ENCODE data around the gene PRMT7. TPM values are rescaled to one million over a fixed set of nuclear protein-coding genes. Genes with fewer than 3 reads are reported as not detected.

PRMT7 gene
- total RNA-seq, 2 experiments from 2014 or later: 80.4 to 85.1 TPM

DNA sequence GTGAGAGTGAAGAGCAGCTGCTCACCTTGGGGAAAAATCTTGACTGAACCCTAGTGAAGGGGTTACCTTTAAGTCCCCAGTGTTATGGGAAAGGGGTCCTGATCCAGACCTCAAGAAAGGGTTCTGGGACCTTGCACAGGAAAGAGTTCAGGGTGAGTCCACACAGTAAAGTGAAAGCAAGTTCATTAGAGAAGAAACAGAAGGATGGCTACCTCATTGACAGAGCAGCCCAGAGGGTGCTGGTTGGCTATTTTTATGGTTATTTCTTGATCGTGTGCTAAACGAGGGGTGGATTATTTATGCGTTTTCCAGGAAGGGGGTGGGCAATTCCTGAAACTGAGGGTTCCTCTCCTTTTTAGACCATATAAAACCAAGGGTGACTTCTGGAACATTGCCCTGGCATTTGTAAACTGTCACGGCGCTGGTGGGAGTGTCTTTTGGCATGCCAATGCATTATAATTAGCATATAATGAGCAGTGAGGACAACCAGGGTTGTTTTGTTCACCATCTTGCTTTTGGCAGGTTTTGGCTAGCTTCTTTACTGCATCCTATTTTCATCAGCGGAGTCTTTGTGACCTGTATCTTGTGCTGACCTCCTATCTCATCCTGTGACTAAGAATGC is 79.0 kb downstream of the PRMT7 start:
- ChIA-PET POLR2A (interaction anchor here (0.6 kb wide), 2 partner anchors 529 to 796 kb away, joined by 3 to 4 read pairs; no protein-coding TSS in a partner anchor), CTCF (ENCODE audit: unreplicated experiment) (no interaction called here)
- Histone ChIP-seq H3K9me2 (ENCODE audit: insufficient read depth, low read length) (no peaks in the 10 kb centered on the region), H3K4me3 (ENCODE audit: low read depth, low read length, poor library complexity, severe bottlenecking) (no peak overlapping the region), H3K79me2 (ENCODE audit: insufficient read depth, low read depth, low read length) (no peaks in the 10 kb centered on the region), H3K9me3 (ENCODE audit: low read length) (no peaks in the 10 kb centered on the region), H3K4me2 (ENCODE audit: low read length) (no peak overlapping the region), H3K36me3 (ENCODE audit: insufficient read depth, low read length) (no peaks in the 10 kb centered on the region), H4K20me1 (ENCODE audit: insufficient read depth, low read length) (no peaks in the 10 kb centered on the region), H3K4me1 (ENCODE audit: insufficient read depth, low read length, poor library complexity, severe bottlenecking) (no peaks in the 10 kb centered on the region), H2AFZ (ENCODE audit: low read length) (no peak overlapping the region), H3K27ac (ENCODE audit: low read depth, low read length, poor library complexity, severe bottlenecking) (no peak overlapping the region)
- intact Hi-C loops (cut with micrococcal nuclease; ENCODE audit: unreplicated experiment): no loop called here
- BruUV-seq (replicated peaks): no TSS peak
- TF ChIP-seq EZH2phosphoT487 (IDR thresholded peaks at IDR 0.05; ENCODE audit: borderline replicate concordance, low read depth, low read length) (no peak), CTCF (conservative IDR thresholded peaks at IDR 0.05; ENCODE audit: low read length) (no peak)
- no peak for DNase-seq (ENCODE audit: low spot score)

DNA sequence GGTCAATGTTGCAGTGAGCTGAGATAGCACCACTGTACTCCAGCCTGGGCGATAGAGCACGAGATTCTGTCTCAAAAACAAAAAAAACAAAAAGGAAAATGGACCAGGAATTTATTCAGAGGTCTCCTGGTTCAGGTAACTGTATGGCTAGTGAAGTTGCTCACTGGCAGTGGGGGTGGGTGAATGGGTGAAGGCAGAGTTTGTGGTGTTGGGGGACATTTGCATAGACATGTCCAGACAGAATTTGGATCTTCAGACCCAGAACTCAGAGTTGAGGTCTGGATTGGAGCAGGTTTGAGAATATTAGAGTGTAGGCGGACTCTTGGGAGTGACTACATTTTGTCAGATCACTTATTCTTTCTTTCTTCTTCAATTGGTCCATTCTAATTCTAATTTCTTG is 82.5 kb downstream of the PRMT7 start:
- Histone ChIP-seq H3K36me3 (ENCODE audit: insufficient read depth, low read length) (no peaks in the 10 kb centered on the region), H3K27ac (ENCODE audit: low read depth, low read length, poor library complexity, severe bottlenecking) (no peak overlapping the region), H2AFZ (ENCODE audit: low read length) (no peak overlapping the region), H3K4me2 (ENCODE audit: low read length) (no peak overlapping the region), H3K79me2 (ENCODE audit: insufficient read depth, low read depth, low read length) (no peaks in the 10 kb centered on the region), H4K20me1 (ENCODE audit: insufficient read depth, low read length) (no peaks in the 10 kb centered on the region), H3K9me2 (ENCODE audit: insufficient read depth, low read length) (no peaks in the 10 kb centered on the region), H3K9me3 (ENCODE audit: low read length) (no peaks in the 10 kb centered on the region), H3K4me3 (ENCODE audit: low read depth, low read length, poor library complexity, severe bottlenecking) (no peak overlapping the region), H3K4me1 (ENCODE audit: insufficient read depth, low read length, poor library complexity, severe bottlenecking) (no peaks in the 10 kb centered on the region)
- no TSS peak for BruUV-seq (replicated peaks)
- TF ChIP-seq CTCF (conservative IDR thresholded peaks at IDR 0.05; ENCODE audit: low read length): no peak
- TF ChIP-seq EZH2phosphoT487 (IDR thresholded peaks at IDR 0.05; ENCODE audit: borderline replicate concordance, low read depth, low read length): no peak
- ChIA-PET CTCF (ENCODE audit: unreplicated experiment) (no interaction called here), POLR2A (interaction anchor here (0.6 kb wide), 1 partner anchor 24 kb away, joined by 4 read pairs; no protein-coding TSS in a partner anchor)
- DNase-seq (ENCODE audit: low spot score): no peak
- intact Hi-C loops (cut with micrococcal nuclease; ENCODE audit: unreplicated experiment): no loop called here

- H3K36me3 ChIP-seq (ENCODE audit: insufficient read depth, low read length): no peaks in the 10 kb centered on the region
- intact Hi-C loops (cut with micrococcal nuclease; ENCODE audit: unreplicated experiment): loop anchor here (5.0 kb wide), 1 partner anchor 47 kb away; no protein-coding TSS in a partner anchor
- H3K4me1 ChIP-seq (ENCODE audit: insufficient read depth, low read length, poor library complexity, severe bottlenecking): no peaks in the 10 kb centered on the region
- no peaks in the 10 kb centered on the region for H3K79me2 ChIP-seq (ENCODE audit: insufficient read depth, low read depth, low read length)
- DNase-seq (ENCODE audit: low spot score): no peak
- no peak for TF ChIP-seq CTCF (conservative IDR thresholded peaks at IDR 0.05; ENCODE audit: low read length)
- no peak for TF ChIP-seq EZH2phosphoT487 (IDR thresholded peaks at IDR 0.05; ENCODE audit: borderline replicate concordance, low read depth, low read length)
- H3K4me2 ChIP-seq (ENCODE audit: low read length): no peak overlapping the region
- H3K27ac ChIP-seq (ENCODE audit: low read depth, low read length, poor library complexity, severe bottlenecking): no peak overlapping the region
- H3K9me2 ChIP-seq (ENCODE audit: insufficient read depth, low read length): no peaks in the 10 kb centered on the region
- H2AFZ ChIP-seq (ENCODE audit: low read length): no peak overlapping the region
- CTCF ChIA-PET (ENCODE audit: unreplicated experiment): no interaction called here
- POLR2A ChIA-PET: interaction anchor here (0.7 to 1.6 kb wide), 3 partner anchors 12 to 28 kb away, joined by 3 to 5 read pairs (median 3); no protein-coding TSS in a partner anchor
- no peak overlapping the region for H3K4me3 ChIP-seq (ENCODE audit: low read depth, low read length, poor library complexity, severe bottlenecking)
- H4K20me1 ChIP-seq (ENCODE audit: insufficient read depth, low read length): no peaks in the 10 kb centered on the region
- no TSS peak for BruUV-seq (replicated peaks)
- no peaks in the 10 kb centered on the region for H3K9me3 ChIP-seq (ENCODE audit: low read length)
Observed at GRCh38 chr16:68395167-68395786, 84.5 kb downstream of the PRMT7 start.

Measured in OCI-LY7 (cell line).